ENCODE measurements around the gene HDLBP.
"Not testable (repeated sequence)": the region's sequence is repeated elsewhere in the genome, so short reads cannot be mapped to it uniquely, and the experiment has no call there.

The HDLBP gene

GRCh38 chr2:241334813-241335212 is 19.3 kb upstream of the HDLBP start:
- DNase-seq, result no peak

GRCh38 chr2:241330616-241330981 is 15.1 kb upstream of the HDLBP start:
- DNase-seq, result no peak

- peak; percentile 27 for DNase-seq
Observed at GRCh38 chr2:241329669-241330615, 14.5 kb upstream of the HDLBP start.

- peak; percentile 33 for DNase-seq
Observed at GRCh38 chr2:241325257-241325656, 9.8 kb upstream of the HDLBP start.

- peak; percentile 82 for DNase-seq
Observed at GRCh38 chr2:241324775-241325174, 9.3 kb upstream of the HDLBP start.

GRCh38 chr2:241323778-241324177 is 8.3 kb upstream of the HDLBP start:
- DNase-seq, result no peak

- no peak for DNase-seq
Observed at GRCh38 chr2:241321886-241322285, 6.4 kb upstream of the HDLBP start.

GRCh38 chr2:241321033-241321432 is 5.6 kb upstream of the HDLBP start:
- DNase-seq, result no peak

GRCh38 chr2:241320394-241320793 is 4.9 kb upstream of the HDLBP start:
- no peak for DNase-seq

- DNase-seq, result not testable (repeated sequence)
Observed at GRCh38 chr2:241318830-241319229, 3.4 kb upstream of the HDLBP start.

GRCh38 chr2:241317391-241317790 is 1.9 kb upstream of the HDLBP start:
- DNase-seq, result peak; percentile 36

GRCh38 chr2:241316825-241317224 is 1.4 kb upstream of the HDLBP start:
- DNase-seq, result no peak

GRCh38 chr2:241315879-241316631 is 583 bp upstream of the HDLBP start, which contains the start of gene SEPTIN2:
SEPTIN2 (plus strand) TSS chr2:241315925; CDS start chr2:241324233, 8,308 bp downstream.
- DNase-seq, result peak; percentile 76

GRCh38 chr2:241314226-241315092 is 1.0 kb downstream of the HDLBP start:
- DNase-seq, result peak; percentile 68

- peak; percentile 20 for DNase-seq
Observed at GRCh38 chr2:241313543-241314095, 1.9 kb downstream of the HDLBP start.

- DNase-seq, result no peak
Observed at GRCh38 chr2:241312082-241312481, 3.4 kb downstream of the HDLBP start.

GRCh38 chr2:241310917-241311566 is 4.4 kb downstream of the HDLBP start:
- DNase-seq, result no peak

GRCh38 chr2:241309684-241310117 is 5.8 kb downstream of the HDLBP start:
- DNase-seq, result peak; percentile 44

GRCh38 chr2:241308832-241309500 is 6.5 kb downstream of the HDLBP start:
- no peak for DNase-seq

- no peak for DNase-seq
Observed at GRCh38 chr2:241308267-241308666, 7.2 kb downstream of the HDLBP start.

GRCh38 chr2:241307055-241307454 is 8.4 kb downstream of the HDLBP start:
- DNase-seq, result no peak

Data from hematopoietic multipotent progenitor cell treated with erythropoietin and hydrocortisone succinate and interleukin-3 and kit ligand, for 6 days (in vitro differentiated cells).